Adrenal gland (tissue), 12 donors: ENCODE measurements around the gene SYT15. TPM values are rescaled to one million over a fixed set of nuclear protein-coding genes. Genes with fewer than 3 reads are reported as not detected.
A peak's percentile ranks its signal among the peaks of the same experiment; 100 is the strongest.
"Not testable (repeated sequence)": the region's sequence is repeated elsewhere in the genome, so short reads cannot be mapped to it uniquely, and the experiment has no call there.

Experiments
- DNase-seq, 7 donors: peaks; one replicate each; pipeline ENCODE4 v3.0.0-alpha.2; 2019 to 2020
- H3K27ac ChIP-seq, 5 donors: fragments of 200-600 bp; sonication (generic) in 4 of 5; 1 replicate in 3 of 5; 2 replicates in 2 of 5; pipeline versions ENCODE4 v1.5.1 to v1.8.0; 2016 to 2020; ENCODE audit warnings: mild to moderate bottlenecking in 1 of 5
- H3K27me3 ChIP-seq: fragments of 200-600 bp; 2 replicates; pipeline ENCODE4 v1.8.0; 2021
- H3K36me3 ChIP-seq, 2 donors: fragments of 200-600 bp; replicated peaks in 1 of 2; 1 replicate in 1 of 2; 2 replicates in 1 of 2; pipeline versions ENCODE4 v1.5.1 to v1.8.0; 2018 to 2022
- H3K4me1 ChIP-seq, 2 donors: fragments of 200-600 bp; replicated peaks in 1 of 2; 1 replicate in 1 of 2; 2 replicates in 1 of 2; pipeline versions ENCODE4 v1.5.1 to v1.8.0; 2018 to 2021
- H3K4me3 ChIP-seq, 4 donors: fragments of 200-600 bp; sonication (generic) in 3 of 4; one replicate each; pipeline ENCODE4 v1.5.1; 2016 to 2018
- H3K9me3 ChIP-seq, 3 donors: fragments of 200-600 bp; sonication (generic) in 1 of 3; replicated peaks in 1 of 3; 1 replicate in 2 of 3; 2 replicates in 1 of 3; pipeline versions ENCODE4 v1.5.1 to v1.8.0; 2016 to 2021
- WGBS, 4 donors: extraction: QIAGEN DNeasy Blood & Tissue Kit in 2 of 4; methylation state at CpG; one replicate each; pipeline versions ENCODE4 v1.1.5 to v1.1.7; 2013 to 2017; 5-methylcytosine and 5-hydroxymethylcytosine counted together
- intact Hi-C, 2 donors: fragments of 100-400 bp; cut with DNase I; formaldehyde crosslinking; loops; one replicate each; pipeline versions ENCODE4 v1.14.1 to v1.15.0; 2022 to 2023
- polyA plus RNA-seq, 3 donors: library from polyadenylated mRNA; stranded (reverse); fragments of 200-250 nt in 2 of 3; fragments of 350-450 nt in 1 of 3; fragmentation: Illumina TruSeq in 1 of 3; extraction: RNeasy Lipid Tissue Mini Kit (QIAGEN cat#74804) in 1 of 3; gene quantifications; one replicate each; pipeline ENCODE4 v1.2.3, GENCODE V29; 2013 to 2014
- total RNA-seq, 9 donors: library from RNA; depleted of rRNA in 4 of 9; stranded (reverse); fragments of >200 nt in 4 of 9; fragments of 120-200 nt in 1 of 9; fragmentation: NEBNext Ultra II Directional in 1 of 9; extraction: Animal tissue kit (Norgen Biotek cat#: 25700) in 1 of 9; gene quantifications; one replicate each; pipeline versions ENCODE4 v1.1.0 to v1.2.4, GENCODE V29; 2013 to 2023
- donor health status: healthy with polysubstance abuse.
- donor health status: Bipolar disorder and iron deficiency.
- donor health status: DM: yes; HTN: yes; CAD: no.
- donor health status: DM: no; HTN: no; CAD: no.
- donor health status: DM: no; HTN: no; CAD: no.
- donor health status: DM: yes; HTN: yes; CAD: no.

Gene SYT15
- total and polyA plus RNA-seq, 12 donors = 0.72 to 32.5 (median 2.1) TPM

- H3K27ac ChIP-seq, H3K36me3 ChIP-seq, H3K4me3 ChIP-seq, H3K27me3 ChIP-seq, DNase-seq, H3K9me3 ChIP-seq, H3K4me1 ChIP-seq, intact Hi-C loops: not testable (repeated sequence)
- whole genome bisulfite sequencing, 4 donors = 53 to 65% (median 56%) methylated on average over 3 to 5 of the region's 6 CpGs
Observed at GRCh38 chr10:46594453-46595063, 15.6 kb downstream of the SYT15 start.

GRCh38 chr10:46596570-46596969 lies 17.6 kb downstream of the SYT15 start:
- H3K27ac ChIP-seq = peak overlapping the region in 1 of 5 donors; percentile 21
- H3K27me3 ChIP-seq, H3K4me1 ChIP-seq, intact Hi-C loops, H3K9me3 ChIP-seq, H3K36me3 ChIP-seq, H3K4me3 ChIP-seq: not testable (repeated sequence)
- peak in 1 of 7 donors; percentile 11 for DNase-seq
- 32 to 67% (median 57%) methylated on average over 2 of the region's 4 CpGs for WGBS, 4 donors

- H3K4me1 ChIP-seq, H3K9me3 ChIP-seq, intact Hi-C loops, H3K27me3 ChIP-seq, H3K36me3 ChIP-seq: not testable (repeated sequence)
- Histone ChIP-seq H3K4me3 (peak overlapping the region in 1 of 4 donors; percentile 43), H3K27ac (peak overlapping the region in 1 of 5 donors; percentile 74)
- 0 to 1% (median 1%) methylated on average over 17 to 24 of the region's 44 CpGs; no CpG with 5 or more reads in 1 of the 4 donors for WGBS, 4 donors
- peak in 2 of 7 donors; percentile 36 for DNase-seq
Observed at GRCh38 chr10:46597616-46598246, 18.8 kb downstream of the SYT15 start.

- H3K9me3 ChIP-seq, H3K27ac ChIP-seq, H3K27me3 ChIP-seq, H3K4me1 ChIP-seq, H3K4me3 ChIP-seq, DNase-seq, intact Hi-C loops, H3K36me3 ChIP-seq: not testable (repeated sequence)
- WGBS, 4 donors = 60 to 79% (median 69%) methylated on average over 1 of the region's 1 CpG; no CpG with 5 or more reads in 1 of the 4 donors
Observed at GRCh38 chr10:46600516-46600915, 21.6 kb downstream of the SYT15 start.

- H3K9me3 ChIP-seq, H3K27me3 ChIP-seq, H3K4me1 ChIP-seq, H3K4me3 ChIP-seq, H3K27ac ChIP-seq, intact Hi-C loops, DNase-seq, H3K36me3 ChIP-seq: not testable (repeated sequence)
- no CpG with 5 or more reads among the region's 6 CpGs for WGBS, 4 donors
Observed at GRCh38 chr10:46615540-46615939, 36.6 kb downstream of the SYT15 start.

- H3K9me3 ChIP-seq, H3K36me3 ChIP-seq, H3K4me1 ChIP-seq, H3K27ac ChIP-seq, H3K27me3 ChIP-seq, H3K4me3 ChIP-seq, DNase-seq, intact Hi-C loops: not testable (repeated sequence)
- WGBS, 4 donors = no CpG with 5 or more reads among the region's 3 CpGs
Observed at GRCh38 chr10:46616227-46616626, 37.3 kb downstream of the SYT15 start.

GRCh38 chr10:46617134-46617533 lies 38.2 kb downstream of the SYT15 start:
- H3K4me1 ChIP-seq, H3K27me3 ChIP-seq, H3K27ac ChIP-seq, intact Hi-C loops, DNase-seq, H3K36me3 ChIP-seq, H3K4me3 ChIP-seq, H3K9me3 ChIP-seq: not testable (repeated sequence)
- 56 to 77% (median 67%) methylated on average over 3 to 4 of the region's 4 CpGs for WGBS, 4 donors

GRCh38 chr10:46617913-46618312 lies 39.0 kb downstream of the SYT15 start:
- H3K4me1 ChIP-seq, H3K9me3 ChIP-seq, H3K36me3 ChIP-seq, H3K27me3 ChIP-seq, H3K4me3 ChIP-seq, H3K27ac ChIP-seq, intact Hi-C loops, DNase-seq: not testable (repeated sequence)
- WGBS, 4 donors = 68 to 79% (median 76%) methylated on average over 2 to 3 of the region's 3 CpGs

- DNase-seq, H3K4me1 ChIP-seq, H3K36me3 ChIP-seq, intact Hi-C loops, H3K27ac ChIP-seq, H3K9me3 ChIP-seq, H3K4me3 ChIP-seq, H3K27me3 ChIP-seq: not testable (repeated sequence)
- WGBS, 4 donors = 98 to 100% methylated on average over 3 of the region's 8 CpGs; no CpG with 5 or more reads in 2 of the 4 donors
Observed at GRCh38 chr10:46623899-46624654, 45.1 kb downstream of the SYT15 start.

- DNase-seq, intact Hi-C loops, H3K36me3 ChIP-seq, H3K4me1 ChIP-seq, H3K4me3 ChIP-seq, H3K27me3 ChIP-seq, H3K27ac ChIP-seq, H3K9me3 ChIP-seq: not testable (repeated sequence)
- WGBS, 4 donors = no CpG with 5 or more reads among the region's 1 CpG
Observed at GRCh38 chr10:46629805-46630204, 50.9 kb downstream of the SYT15 start.

- intact Hi-C loops, H3K27me3 ChIP-seq, H3K4me3 ChIP-seq, H3K4me1 ChIP-seq, H3K9me3 ChIP-seq, H3K36me3 ChIP-seq, DNase-seq, H3K27ac ChIP-seq: not testable (repeated sequence)
- WGBS, 4 donors = no CpG with 5 or more reads among the region's 3 CpGs
Observed at GRCh38 chr10:46630816-46631215, 51.9 kb downstream of the SYT15 start.
